WERI-Rb-1 (cell line): ENCODE measurements around the gene INPP4A.

Source experiments
- DNase-seq: peaks from one replicate; pipeline ENCODE4 v3.0.0-alpha.2; 2020
- H3K27ac ChIP-seq: fragments of 250-450 bp; sonication (Bioruptor Pico); 2 replicates; pipeline ENCODE4 v1.5.1; 2020; ENCODE audit warnings: mild to moderate bottlenecking, moderate library complexity
- H3K27me3 ChIP-seq: fragments of 250-450 bp; sonication (Bioruptor Pico); 2 replicates; pipeline ENCODE4 v1.5.1; 2021; ENCODE audit warnings: mild to moderate bottlenecking, low read depth, moderate library complexity; ENCODE audit not compliant: insufficient read depth, severe bottlenecking
- H3K36me3 ChIP-seq: fragments of 250-450 bp; sonication (Bioruptor Pico); 2 replicates; pipeline ENCODE4 v1.5.1; 2020; ENCODE audit warnings: mild to moderate bottlenecking, moderate library complexity
- H3K4me3 ChIP-seq: 2 replicates; pipeline ENCODE4 v1.5.1; 2011; ENCODE audit warnings: low read depth, mild to moderate bottlenecking, control low read depth, low read length
- H3K9me3 ChIP-seq: fragments of 250-450 bp; sonication (Bioruptor Pico); 2 replicates; pipeline ENCODE4 v1.5.1; 2021; ENCODE audit warnings: mild to moderate bottlenecking, moderate library complexity; ENCODE audit not compliant: severe bottlenecking
- CTCF ChIP-seq: IDR thresholded peaks from 2 replicates; pipeline ENCODE4 v1.5.1; 2011; ENCODE audit warnings: low read depth, mild to moderate bottlenecking, control low read depth, inconsistent platforms, low read length

The INPP4A gene

DNA sequence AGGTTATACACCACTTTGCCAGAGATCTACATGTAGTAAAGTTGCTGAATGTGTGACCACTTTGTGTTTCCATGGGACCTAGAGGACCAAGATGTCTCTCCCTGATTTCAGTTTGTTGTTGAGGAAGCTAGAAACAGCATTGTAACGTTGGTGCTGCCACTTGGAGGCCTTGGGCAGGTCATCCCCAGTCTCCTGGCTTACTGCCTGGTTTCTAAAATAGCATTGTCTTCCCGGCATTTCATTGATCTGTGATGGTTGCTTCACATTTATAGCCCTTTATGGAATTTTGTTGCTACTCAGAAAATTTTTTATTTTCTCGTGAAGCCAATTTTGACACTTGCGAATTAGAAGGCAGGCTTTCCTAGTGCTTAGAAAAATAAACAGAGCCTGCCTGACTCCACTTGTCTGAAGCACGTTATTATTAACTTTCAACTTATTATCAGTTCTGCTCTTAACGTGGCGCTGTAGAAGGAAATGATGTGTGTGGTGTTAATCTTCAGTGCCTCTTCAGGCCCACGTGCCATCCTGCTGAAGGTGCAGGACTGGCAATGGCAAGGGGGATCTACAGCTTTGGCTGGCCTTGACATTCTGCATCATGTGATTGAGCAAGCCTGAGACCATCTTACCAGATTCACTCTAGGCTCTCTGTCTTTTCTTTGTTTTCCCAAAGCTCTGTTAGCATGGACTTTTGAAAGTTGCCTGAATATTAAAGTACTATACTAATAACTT lies 59.9 kb downstream of the INPP4A start:
- Histone ChIP-seq H3K9me3 (no peaks in the 10 kb centered on the region), H3K27me3 (no peaks in the 10 kb centered on the region), H3K4me3 (no peak overlapping the region), H3K27ac (no peak overlapping the region), H3K36me3 (no peaks in the 10 kb centered on the region)
- TF ChIP-seq CTCF: no peak
- DNase-seq: no peak

- Histone ChIP-seq H3K4me3 (no peak overlapping the region), H3K27ac (no peak overlapping the region), H3K36me3 (no peaks in the 10 kb centered on the region), H3K9me3 (no peaks in the 10 kb centered on the region), H3K27me3 (no peaks in the 10 kb centered on the region)
- no peak for DNase-seq
- TF ChIP-seq CTCF: no peak
These were observed 60.7 kb downstream of the INPP4A start for GRCh38 chr2:98505311-98505808.

DNA sequence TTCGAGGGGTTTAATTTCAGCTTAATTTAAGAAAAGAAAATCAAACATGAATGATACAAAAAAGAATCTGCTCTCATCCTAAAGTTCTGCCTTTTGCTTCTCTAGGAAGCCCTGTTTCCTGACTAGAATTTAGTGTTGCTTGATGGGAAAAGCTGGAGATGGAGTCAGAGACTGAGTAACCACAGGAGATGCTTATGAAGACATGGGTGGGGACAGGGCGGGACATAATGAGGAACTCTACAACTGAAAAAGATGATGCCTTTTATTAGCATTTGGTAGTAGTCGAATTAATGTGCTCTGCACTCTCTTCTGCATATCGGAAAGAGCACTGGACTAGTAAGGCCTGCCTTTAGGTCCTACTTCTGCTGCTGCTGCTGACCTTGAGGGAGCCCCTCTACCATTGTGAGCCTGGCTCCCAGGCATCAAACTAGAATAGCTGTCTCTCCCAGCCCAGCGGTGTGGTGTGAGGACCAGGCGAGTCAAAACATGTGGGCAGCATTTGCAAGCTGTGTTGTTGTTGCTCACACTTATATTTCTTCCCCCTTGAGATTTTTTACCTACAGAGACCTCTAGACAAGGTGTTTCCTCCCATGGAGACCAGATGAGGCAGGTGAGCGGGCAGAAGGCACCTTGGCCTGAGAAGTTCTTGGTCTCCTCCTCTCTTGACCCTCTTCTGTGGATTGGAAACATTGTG lies 61.5 kb downstream of the INPP4A start:
- H3K27ac ChIP-seq: no peak overlapping the region
- no peak overlapping the region for H3K4me3 ChIP-seq
- H3K27me3 ChIP-seq: no peaks in the 10 kb centered on the region
- DNase-seq: no peak
- TF ChIP-seq CTCF: no peak
- no peaks in the 10 kb centered on the region for H3K9me3 ChIP-seq
- no peaks in the 10 kb centered on the region for H3K36me3 ChIP-seq

DNA sequence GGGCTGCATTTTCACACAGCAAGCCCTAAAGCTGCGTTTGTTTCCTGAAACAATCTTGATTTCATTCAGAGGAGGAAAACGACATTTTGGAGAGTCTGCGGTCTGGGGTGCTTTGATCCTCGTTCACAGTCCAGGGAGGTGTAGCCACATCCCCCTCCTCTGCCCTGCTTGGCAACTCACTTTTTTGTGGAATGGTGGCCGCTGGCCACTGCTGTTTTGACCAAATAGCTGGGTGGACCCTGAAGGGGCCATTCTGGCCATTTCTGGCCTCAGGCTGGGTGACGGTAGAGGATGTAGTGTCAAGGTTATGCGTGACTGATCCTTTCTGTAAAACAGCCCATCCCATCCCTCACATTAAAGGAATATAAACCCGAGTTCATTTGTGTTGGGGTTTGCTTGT lies 62.2 kb downstream of the INPP4A start:
- no peak for TF ChIP-seq CTCF
- Histone ChIP-seq H3K9me3 (no peaks in the 10 kb centered on the region), H3K27ac (no peak overlapping the region), H3K36me3 (no peaks in the 10 kb centered on the region), H3K4me3 (no peak overlapping the region), H3K27me3 (no peaks in the 10 kb centered on the region)
- DNase-seq: no peak

- Histone ChIP-seq H3K4me3 (no peak overlapping the region), H3K9me3 (no peaks in the 10 kb centered on the region), H3K36me3 (no peaks in the 10 kb centered on the region), H3K27ac (no peak overlapping the region), H3K27me3 (no peaks in the 10 kb centered on the region)
- TF ChIP-seq CTCF: no peak
- DNase-seq: no peak
These were observed 62.8 kb downstream of the INPP4A start for GRCh38 chr2:98507461-98507860.
